ENCODE measurements around the gene C2CD4D. TPM values are rescaled to one million over a fixed set of nuclear protein-coding genes. Genes with fewer than 3 reads are reported as not detected.

C2CD4D gene
- total RNA-seq, 1 experiment from 2014 or later = 0.17 TPM

DNA sequence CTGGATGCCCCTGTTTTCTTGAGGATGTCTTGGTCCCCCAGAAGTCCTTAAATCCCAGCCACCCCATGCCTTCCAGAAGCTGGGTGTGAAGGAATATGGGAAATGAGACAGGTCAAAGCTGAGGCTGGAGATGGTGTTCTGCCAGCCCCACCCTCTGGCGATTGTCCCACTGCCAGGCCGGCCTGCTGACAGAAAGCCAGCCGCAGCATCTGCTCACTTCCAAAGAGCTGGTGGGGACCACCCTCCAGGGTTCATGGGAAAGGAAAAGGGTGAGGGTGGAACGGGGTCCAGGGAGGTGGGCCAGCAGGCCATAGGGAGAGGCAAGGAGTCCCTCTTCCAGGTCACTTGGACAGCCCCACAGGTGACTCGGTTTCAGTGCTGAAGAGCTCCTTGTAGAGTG lies 32.5 kb downstream of the C2CD4D start:
- no peaks in the 10 kb centered on the region for H3K36me3 ChIP-seq (ENCODE audit: control insufficient read depth in 1 of 2, insufficient read depth in 2 of 2, low read length in 2 of 2)
- no peaks in the 10 kb centered on the region for H3K9me3 ChIP-seq (ENCODE audit: control insufficient read depth in 1 of 2, insufficient read depth in 1 of 2, low read depth in 1 of 2, low read length in 2 of 2)
- no peak overlapping the region for H3K4me3 ChIP-seq (replicated peaks in 1 of 2; ENCODE audit: low read depth in 1 of 2, low read length in 2 of 2)
- H2AFZ ChIP-seq (ENCODE audit: low read depth, low read length, poor library complexity, severe bottlenecking) = no peak overlapping the region
- H4K20me1 ChIP-seq (ENCODE audit: insufficient read depth) = no peaks in the 10 kb centered on the region
- ChIA-PET RAD21 (ENCODE audit: low non-redundant PET in 1 of 2, low total read pairs in 2 of 2, uncharacterized antibody in 2 of 2, unreplicated experiment in 2 of 2) (no interaction called here), POLR2A (no interaction called here), CTCF (no interaction called here)
- H3K4me1 ChIP-seq (ENCODE audit: control insufficient read depth in 1 of 2, insufficient read depth in 2 of 2, low read length in 2 of 2) = no peaks in the 10 kb centered on the region
- intact Hi-C loops (cut with micrococcal nuclease) = no loop called here
- no peaks in the 10 kb centered on the region for H3K79me2 ChIP-seq (ENCODE audit: insufficient read depth, low read length)
- no peaks in the 10 kb centered on the region for H3K9me2 ChIP-seq (ENCODE audit: insufficient read depth)
- no peak overlapping the region for H3K27ac ChIP-seq (ENCODE audit: low read depth, low read length)
- H3K27me3 ChIP-seq (ENCODE audit: insufficient read depth, low read length) = peaks cover 27% of the 10 kb centered on the region; the same call in 1 of the 2 replicates
- DNase-seq (ENCODE audit: low read depth, low spot score) = no peak
- ATAC-seq = no peak
- H3K9ac ChIP-seq (ENCODE audit: low read length) = no peak overlapping the region
- TF ChIP-seq, protein P1, sequence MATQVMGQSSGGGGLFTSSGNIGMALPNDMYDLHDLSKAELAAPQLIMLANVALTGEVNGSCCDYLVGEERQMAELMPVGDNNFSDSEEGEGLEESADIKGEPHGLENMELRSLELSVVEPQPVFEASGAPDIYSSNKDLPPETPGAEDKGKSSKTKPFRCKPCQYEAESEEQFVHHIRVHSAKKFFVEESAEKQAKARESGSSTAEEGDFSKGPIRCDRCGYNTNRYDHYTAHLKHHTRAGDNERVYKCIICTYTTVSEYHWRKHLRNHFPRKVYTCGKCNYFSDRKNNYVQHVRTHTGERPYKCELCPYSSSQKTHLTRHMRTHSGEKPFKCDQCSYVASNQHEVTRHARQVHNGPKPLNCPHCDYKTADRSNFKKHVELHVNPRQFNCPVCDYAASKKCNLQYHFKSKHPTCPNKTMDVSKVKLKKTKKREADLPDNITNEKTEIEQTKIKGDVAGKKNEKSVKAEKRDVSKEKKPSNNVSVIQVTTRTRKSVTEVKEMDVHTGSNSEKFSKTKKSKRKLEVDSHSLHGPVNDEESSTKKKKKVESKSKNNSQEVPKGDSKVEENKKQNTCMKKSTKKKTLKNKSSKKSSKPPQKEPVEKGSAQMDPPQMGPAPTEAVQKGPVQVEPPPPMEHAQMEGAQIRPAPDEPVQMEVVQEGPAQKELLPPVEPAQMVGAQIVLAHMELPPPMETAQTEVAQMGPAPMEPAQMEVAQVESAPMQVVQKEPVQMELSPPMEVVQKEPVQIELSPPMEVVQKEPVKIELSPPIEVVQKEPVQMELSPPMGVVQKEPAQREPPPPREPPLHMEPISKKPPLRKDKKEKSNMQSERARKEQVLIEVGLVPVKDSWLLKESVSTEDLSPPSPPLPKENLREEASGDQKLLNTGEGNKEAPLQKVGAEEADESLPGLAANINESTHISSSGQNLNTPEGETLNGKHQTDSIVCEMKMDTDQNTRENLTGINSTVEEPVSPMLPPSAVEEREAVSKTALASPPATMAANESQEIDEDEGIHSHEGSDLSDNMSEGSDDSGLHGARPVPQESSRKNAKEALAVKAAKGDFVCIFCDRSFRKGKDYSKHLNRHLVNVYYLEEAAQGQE (IDR thresholded peaks at IDR 0.05; ENCODE audit: low read depth) = no peak
- no peak for TF ChIP-seq SP1 (IDR thresholded peaks at IDR 0.05; ENCODE audit: low read depth)
- no peak for TF ChIP-seq ELF1 (IDR thresholded peaks at IDR 0.05; ENCODE audit: borderline replicate concordance, low read depth)
- no peak for TF ChIP-seq ZNF274 (IDR thresholded peaks at IDR 0.05; ENCODE audit: low read depth, low read length)
- TF ChIP-seq POLR2AphosphoS5 (IDR thresholded peaks at IDR 0.05; ENCODE audit: low read depth, low read length) = no peak
- no peak for TF ChIP-seq CBX3 (IDR thresholded peaks at IDR 0.05; ENCODE audit: low read depth)
- no peak for TF ChIP-seq ZFX (IDR thresholded peaks at IDR 0.05)
- TF ChIP-seq SIN3A (IDR thresholded peaks at IDR 0.05; ENCODE audit: low read depth) = no peak
- TF ChIP-seq, protein P2, sequence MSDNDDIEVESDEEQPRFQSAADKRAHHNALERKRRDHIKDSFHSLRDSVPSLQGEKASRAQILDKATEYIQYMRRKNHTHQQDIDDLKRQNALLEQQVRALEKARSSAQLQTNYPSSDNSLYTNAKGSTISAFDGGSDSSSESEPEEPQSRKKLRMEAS (IDR thresholded peaks at IDR 0.05) = no peak
- no peak for TF ChIP-seq FOSL1 (IDR thresholded peaks at IDR 0.05; ENCODE audit: low read depth)
- no peak for TF ChIP-seq EZH2phosphoT487 (IDR thresholded peaks at IDR 0.05; ENCODE audit: borderline replicate concordance)
- BruUV-seq (replicated peaks) = no TSS peak
- H3K4me2 ChIP-seq (ENCODE audit: low read length) = no peak overlapping the region
